CD14-positive monocyte (primary cell): ENCODE data around the gene KLK14. TPM values are rescaled to one million over a fixed set of nuclear protein-coding genes. Genes with fewer than 3 reads are reported as not detected.

Experiments
- DNase-seq, 3 donors: peaks; one replicate each; pipeline ENCODE4 v3.0.0-alpha.2; 2011 to 2022
- H2AFZ ChIP-seq: 2 replicates; pipeline ENCODE4 v1.6.0; 2012; ENCODE audit warnings: mild to moderate bottlenecking, low read depth, low read length, inconsistent platforms; ENCODE audit not compliant: insufficient read depth, poor library complexity, severe bottlenecking
- H3K27ac ChIP-seq, 2 donors: 1 replicate in 1 of 2; 2 replicates in 1 of 2; pipeline ENCODE4 v1.5.1; 2012 to 2013; ENCODE audit warnings: low read length in 2 of 2, control low read depth in 1 of 2, inconsistent platforms in 1 of 2, low read depth in 1 of 2, mild to moderate bottlenecking in 1 of 2
- H3K27me3 ChIP-seq, 2 donors: one replicate each; pipeline versions ENCODE4 v1.6.0 to v1.6.1; 2011 to 2013; ENCODE audit warnings: low read length in 2 of 2; ENCODE audit not compliant: control insufficient read depth in 2 of 2, insufficient read depth in 2 of 2
- H3K36me3 ChIP-seq, 2 donors: replicated peaks in 1 of 2; 1 replicate in 1 of 2; 2 replicates in 1 of 2; pipeline versions ENCODE4 v1.5.1 to v1.6.1; 2012 to 2013; ENCODE audit warnings: low read length in 2 of 2, control low read depth in 1 of 2, inconsistent platforms in 1 of 2, mild to moderate bottlenecking in 1 of 2; ENCODE audit not compliant: insufficient read depth in 2 of 2, control insufficient read depth in 1 of 2
- H3K4me1 ChIP-seq, 2 donors: 1 replicate in 1 of 2; 2 replicates in 1 of 2; pipeline versions ENCODE4 v1.5.1 to v1.6.1; 2012 to 2013; ENCODE audit warnings: low read length in 2 of 2, control low read depth in 1 of 2, inconsistent platforms in 1 of 2, mild to moderate bottlenecking in 1 of 2, moderate library complexity in 1 of 2; ENCODE audit not compliant: insufficient read depth in 2 of 2, control insufficient read depth in 1 of 2
- H3K4me2 ChIP-seq: replicated peaks from 2 replicates; pipeline ENCODE3; 2012; ENCODE audit warnings: low read length, moderate library complexity, mild to moderate bottlenecking; ENCODE audit not compliant: poor library complexity, severe bottlenecking; ENCODE audit errors: extremely low read depth
- H3K4me3 ChIP-seq, 3 experiments: fragments of 200-600 bp in 1 of 3; sonication (generic) in 1 of 3; replicated peaks in 1 of 3; 1 replicate in 2 of 3; 2 replicates in 1 of 3; pipeline ENCODE4 v1.5.1; 2011 to 2013; ENCODE audit warnings: low read length in 3 of 3, mild to moderate bottlenecking in 3 of 3, control low read depth in 2 of 3, low read depth in 2 of 3, inconsistent platforms in 1 of 3, moderate library complexity in 1 of 3
- H3K79me2 ChIP-seq: 2 replicates; pipeline ENCODE4 v1.6.0; 2012; ENCODE audit warnings: mild to moderate bottlenecking, control low read depth, inconsistent platforms, low read length, moderate library complexity; ENCODE audit not compliant: insufficient read depth
- H3K9ac ChIP-seq: 2 replicates; pipeline ENCODE4 v1.6.0; 2017; ENCODE audit warnings: low read length, mild to moderate bottlenecking; ENCODE audit not compliant: insufficient read depth, poor library complexity, severe bottlenecking
- H3K9me3 ChIP-seq, 2 donors: replicated peaks in 1 of 2; 1 replicate in 1 of 2; 2 replicates in 1 of 2; pipeline versions ENCODE4 v1.5.1 to v1.6.1; 2012 to 2013; ENCODE audit warnings: low read length in 2 of 2, control low read depth in 1 of 2; ENCODE audit not compliant: control insufficient read depth in 1 of 2, insufficient read depth in 1 of 2
- H4K20me1 ChIP-seq: 2 replicates; pipeline ENCODE4 v1.6.0; 2012; ENCODE audit warnings: mild to moderate bottlenecking, low read length, control low read depth, moderate library complexity; ENCODE audit not compliant: insufficient read depth
- H3K27ac Mint-ChIP-seq, 7 donors: one replicate each; pipeline ENCODE4 v1.8.0; 2020; ENCODE audit warnings: mild to moderate bottlenecking in 7 of 7, mixed read lengths in 7 of 7, moderate library complexity in 6 of 7, inconsistent platforms in 2 of 7
- H3K27me3 Mint-ChIP-seq, 3 donors: one replicate each; pipeline ENCODE4 v1.8.0; 2021 to 2022; ENCODE audit warnings: low read depth in 3 of 3, mild to moderate bottlenecking in 3 of 3, mixed read lengths in 3 of 3, moderate library complexity in 3 of 3, inconsistent platforms in 1 of 3
- H3K36me3 Mint-ChIP-seq, 2 donors: one replicate each; pipeline ENCODE4 v1.8.0; 2020; ENCODE audit warnings: mixed read lengths in 2 of 2, inconsistent platforms in 1 of 2, mild to moderate bottlenecking in 1 of 2
- H3K4me1 Mint-ChIP-seq: one replicate; pipeline ENCODE4 v1.8.0; 2020; ENCODE audit warnings: mild to moderate bottlenecking, mixed read lengths
- H3K4me3 Mint-ChIP-seq, 2 donors: one replicate each; pipeline ENCODE4 v1.8.0; 2020; ENCODE audit warnings: mild to moderate bottlenecking in 2 of 2, mixed read lengths in 2 of 2, moderate library complexity in 1 of 2
- H3K9me3 Mint-ChIP-seq, 7 donors: one replicate each; pipeline ENCODE4 v1.8.0; 2020 to 2022; ENCODE audit warnings: mixed read lengths in 7 of 7, mild to moderate bottlenecking in 6 of 7, moderate library complexity in 6 of 7, inconsistent platforms in 2 of 7
- WGBS: methylation state at CpG from one replicate; pipeline ENCODE4 v1.1.5; 2013; ENCODE audit warnings: missing lambda C conversion rate; ENCODE audit not compliant: insufficient coverage; 5-methylcytosine and 5-hydroxymethylcytosine counted together
- intact Hi-C, 2 donors: fragments of 100-400 bp; cut with micrococcal nuclease; formaldehyde crosslinking; loops; one replicate each; pipeline versions ENCODE4 v1.15.0 to v1.15.1; 2023
- polyA plus RNA-seq, 3 donors: library from polyadenylated mRNA; depleted of rRNA in 1 of 3; unstranded in 2 of 3; stranded (reverse) in 1 of 3; fragments of 300-500 nt in 2 of 3; fragments of >200 nt in 1 of 3; fragmentation: Illumina TruSeq in 2 of 3; gene quantifications; 1 replicate in 2 of 3; 2 replicates in 1 of 3; pipeline ENCODE4 v1.2.3, GENCODE V29; 2012 to 2021
- TF ChIP-seq, protein P1 (sequence below): fragments of 200-600 bp; IDR thresholded peaks from one replicate; pipeline ENCODE4 v1.8.0; 2022; ENCODE audit warnings: antibody characterized with exemption, mild to moderate bottlenecking

The KLK14 gene
- polyA plus RNA-seq, 3 donors = 0.29 TPM; not detected in 2

DNA sequence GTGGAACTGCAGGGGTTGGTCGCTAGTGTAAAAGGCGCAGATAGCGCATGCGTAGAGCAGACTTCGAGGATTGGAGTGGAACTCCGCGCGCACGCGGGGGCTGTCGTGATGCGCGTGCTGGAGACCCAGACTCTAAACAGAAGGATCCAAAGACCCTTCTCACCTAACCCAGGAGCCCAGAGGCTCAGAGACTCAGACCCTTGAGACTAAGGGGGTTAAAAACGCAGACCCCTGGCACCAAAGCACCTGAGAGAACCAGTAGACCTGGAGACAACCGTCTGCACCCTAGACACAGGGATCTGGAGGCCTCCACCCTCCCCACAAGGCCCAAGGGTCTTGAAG lies 26.1 kb upstream of the KLK14 start:
- Histone ChIP-seq H3K27me3 (no peaks in the 10 kb centered on the region), H3K27ac (peak overlapping the region; percentile 31 to 78), H2AFZ (peak overlapping the region; percentile 84), H3K4me3 (peak overlapping the region; percentile 42 to 84 (median 84)), H3K36me3 (peaks cover 6 to 16% of the 10 kb centered on the region in 2 donors), H3K4me1 (peaks cover 34 to 44% of the 10 kb centered on the region in 2 donors), H3K4me2 (peak overlapping the region; percentile 88), H3K79me2 (peaks cover 40% of the 10 kb centered on the region), H4K20me1 (peaks cover 12% of the 10 kb centered on the region), H3K9me3 (no peaks in the 10 kb centered on the region), H3K9ac (no peak overlapping the region)
- H3K27ac Mint-ChIP-seq = peak overlapping the region; percentile 84 to 99 (median 98)
- H3K27me3 Mint-ChIP-seq = peaks cover 2 to 4% (median 2%) of the 10 kb centered on the region in 3 donors
- H3K9me3 Mint-ChIP-seq = peaks cover 0 to 1% (median 0%) of the 10 kb centered on the region in 7 donors
- peaks cover 38% of the 10 kb centered on the region for H3K4me1 Mint-ChIP-seq
- no peak for DNase-seq
- 0% methylated on average over 11 of the region's 15 CpGs for WGBS
- H3K36me3 Mint-ChIP-seq = peaks cover 16 to 18% of the 10 kb centered on the region in 2 donors
- intact Hi-C loops = loop anchor here (5.0 to 10.0 kb wide), 2 partner anchors 39 to 486 kb away; no protein-coding TSS in a partner anchor
- TF ChIP-seq, protein P1, sequence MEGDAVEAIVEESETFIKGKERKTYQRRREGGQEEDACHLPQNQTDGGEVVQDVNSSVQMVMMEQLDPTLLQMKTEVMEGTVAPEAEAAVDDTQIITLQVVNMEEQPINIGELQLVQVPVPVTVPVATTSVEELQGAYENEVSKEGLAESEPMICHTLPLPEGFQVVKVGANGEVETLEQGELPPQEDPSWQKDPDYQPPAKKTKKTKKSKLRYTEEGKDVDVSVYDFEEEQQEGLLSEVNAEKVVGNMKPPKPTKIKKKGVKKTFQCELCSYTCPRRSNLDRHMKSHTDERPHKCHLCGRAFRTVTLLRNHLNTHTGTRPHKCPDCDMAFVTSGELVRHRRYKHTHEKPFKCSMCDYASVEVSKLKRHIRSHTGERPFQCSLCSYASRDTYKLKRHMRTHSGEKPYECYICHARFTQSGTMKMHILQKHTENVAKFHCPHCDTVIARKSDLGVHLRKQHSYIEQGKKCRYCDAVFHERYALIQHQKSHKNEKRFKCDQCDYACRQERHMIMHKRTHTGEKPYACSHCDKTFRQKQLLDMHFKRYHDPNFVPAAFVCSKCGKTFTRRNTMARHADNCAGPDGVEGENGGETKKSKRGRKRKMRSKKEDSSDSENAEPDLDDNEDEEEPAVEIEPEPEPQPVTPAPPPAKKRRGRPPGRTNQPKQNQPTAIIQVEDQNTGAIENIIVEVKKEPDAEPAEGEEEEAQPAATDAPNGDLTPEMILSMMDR = no peak
- peak overlapping the region; percentile 94 to 99 for H3K4me3 Mint-ChIP-seq

DNA sequence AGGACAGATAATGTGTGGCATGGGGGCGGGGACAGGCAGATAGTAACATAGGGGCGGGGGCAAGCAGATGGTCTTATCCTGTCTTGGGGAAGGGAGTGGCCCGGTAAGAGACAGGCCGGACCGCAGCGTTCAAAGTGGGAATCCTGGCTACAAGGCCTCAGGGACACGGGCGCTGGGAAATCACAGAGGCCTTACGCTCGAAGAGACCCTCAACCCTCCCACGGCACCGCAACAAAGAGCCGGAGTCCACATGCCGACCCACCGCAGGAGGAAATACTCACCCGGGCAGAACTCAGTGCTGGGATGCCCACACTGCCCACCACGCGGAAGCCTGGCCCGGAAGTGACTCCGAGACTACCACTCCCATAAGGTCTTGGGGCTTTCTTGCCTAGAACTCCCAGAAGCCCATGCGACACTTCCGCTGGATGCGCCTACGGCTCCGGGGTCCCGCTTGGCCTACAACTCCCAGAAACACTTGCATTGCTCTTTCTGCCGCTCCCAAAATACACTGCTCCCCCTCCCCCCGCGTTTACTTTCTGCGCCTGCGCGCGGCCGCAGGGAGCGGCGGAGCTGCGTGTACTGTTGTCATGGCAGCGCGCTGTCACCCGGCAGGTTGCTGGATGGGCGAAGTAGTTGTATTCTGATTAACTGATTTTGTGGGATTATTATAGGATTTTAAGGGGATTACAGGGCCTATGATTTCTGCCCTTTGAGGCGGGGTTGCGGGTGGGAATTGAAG lies 25.5 kb upstream of the KLK14 start, which contains the start of gene CTU1:
CTU1 (minus strand) TSS at position 344 of the 739 bp plus-strand sequence. CDS start 3,840 bp downstream, outside the sequence.
- peak within 1 kb of the TSS; percentile 91 to 99 (median 98) for H3K27ac Mint-ChIP-seq
- H4K20me1 ChIP-seq = peaks cover 12% of the 10 kb centered on the region
- intact Hi-C loops = loop anchor here (5.0 to 10.0 kb wide), 2 partner anchors 39 to 487 kb away; no protein-coding TSS in a partner anchor
- H3K4me3 Mint-ChIP-seq = peak within 1 kb of the TSS; percentile 94 to 99
- peaks cover 29 to 38% of the 10 kb centered on the region in 2 donors for H3K4me1 ChIP-seq
- WGBS = 0% methylated on average over 38 of the region's 43 CpGs
- H3K4me3 ChIP-seq = peak within 1 kb of the TSS; percentile 64 to 84 (median 84)
- TF ChIP-seq, protein P1 = no peak
- peaks cover 21 to 24% of the 10 kb centered on the region in 2 donors for H3K36me3 Mint-ChIP-seq
- peak within 1 kb of the TSS; percentile 68 for H3K9ac ChIP-seq
- H3K27ac ChIP-seq = peak within 1 kb of the TSS; percentile 31 to 78
- H3K4me1 Mint-ChIP-seq = peaks cover 38% of the 10 kb centered on the region
- H3K27me3 ChIP-seq = no peaks in the 10 kb centered on the region
- peak within 1 kb of the TSS; percentile 84 for H2AFZ ChIP-seq
- H3K79me2 ChIP-seq = peaks cover 43% of the 10 kb centered on the region
- peaks cover 2 to 6% (median 2%) of the 10 kb centered on the region in 3 donors for H3K27me3 Mint-ChIP-seq
- peaks cover 6 to 21% of the 10 kb centered on the region in 2 donors for H3K36me3 ChIP-seq
- DNase-seq = peak; percentile 99 to 100 (median 99)
- H3K9me3 Mint-ChIP-seq = peaks cover 0 to 1% (median 0%) of the 10 kb centered on the region in 7 donors
- no peaks in the 10 kb centered on the region for H3K9me3 ChIP-seq
- peak within 1 kb of the TSS; percentile 88 for H3K4me2 ChIP-seq
